ENCODE measurements around the gene ARHGEF10L.

GRCh38 chr1:17630048-17630830, 90.7 kb downstream of the ARHGEF10L start:
- TF ChIP-seq CTCF (conservative IDR thresholded peaks at IDR 0.05) (no peak), EZH2 (IDR thresholded peaks at IDR 0.05; ENCODE audit: low read depth) (no peak)
